WTC11 (cell line): ENCODE measurements around the gene ZSCAN18. TPM values are rescaled to one million over a fixed set of nuclear protein-coding genes. Genes with fewer than 3 reads are reported as not detected.

Experiments used
- ATAC-seq: fragments of 200-7000 bp; cut with Tn5 transposase; 2 replicates; pipeline ENCODE4 v1.10.0; 2021; ENCODE audit warnings: mild to moderate bottlenecking, moderate library complexity
- CTCF ChIA-PET: fragments of 300-600 bp; sonication (Branson Sonifier 250); formaldehyde crosslinking; loops from one replicate; lab custom pipeline; 2021; ENCODE audit warnings: antibody characterized with exemption; lab: Charles Lee
- POLR2A ChIA-PET: fragments of 350-600 bp; sonication (Branson Sonifier 250); formaldehyde crosslinking; loops from one replicate; lab custom pipeline; 2021; ENCODE audit warnings: antibody characterized with exemption; lab: Charles Lee
- DNase-seq: peaks from one replicate; pipeline ENCODE4 v3.0.0; 2021; ENCODE audit warnings: low spot score
- H3K27ac Mint-ChIP-seq: 2 replicates; pipeline ENCODE4 v1.8.0; 2021; ENCODE audit warnings: mixed read lengths
- H3K27me3 Mint-ChIP-seq: 2 replicates; pipeline ENCODE4 v1.8.0; 2021; ENCODE audit warnings: low read depth, mild to moderate bottlenecking, moderate library complexity, mixed read lengths
- H3K36me3 Mint-ChIP-seq: 2 replicates; pipeline ENCODE4 v1.8.0; 2021; ENCODE audit warnings: mixed read lengths
- H3K4me1 Mint-ChIP-seq: 2 replicates; pipeline ENCODE4 v1.8.0; 2022; ENCODE audit warnings: mixed read lengths
- H3K4me3 Mint-ChIP-seq: 2 replicates; pipeline ENCODE4 v1.8.0; 2021; ENCODE audit warnings: mild to moderate bottlenecking, moderate library complexity, mixed read lengths
- H3K9me3 Mint-ChIP-seq: 2 replicates; pipeline ENCODE4 v1.8.0; 2021; ENCODE audit warnings: mixed read lengths
- CBFB ChIP-seq: sonication (generic); formaldehyde crosslinking; IDR thresholded peaks from 2 replicates; pipeline ENCODE4 v1.8.1; 2022; ENCODE audit warnings: mild to moderate bottlenecking, low read depth, missing genetic modification reagents
- ELF4 ChIP-seq: sonication (generic); formaldehyde crosslinking; IDR thresholded peaks from 2 replicates; pipeline ENCODE4 v1.8.1; 2022; ENCODE audit warnings: low read depth, mild to moderate bottlenecking, moderate library complexity, missing genetic modification reagents
- ETV6 ChIP-seq: sonication (generic); formaldehyde crosslinking; IDR thresholded peaks from 2 replicates; pipeline ENCODE4 v1.8.1; 2022; ENCODE audit warnings: mild to moderate bottlenecking, missing genetic modification reagents
- FOXP1 ChIP-seq: sonication (generic); formaldehyde crosslinking; IDR thresholded peaks from 2 replicates; pipeline ENCODE4 v1.8.0; 2022; ENCODE audit warnings: missing genetic modification reagents, mild to moderate bottlenecking, moderate library complexity, borderline replicate concordance
- FOXP4 ChIP-seq: sonication (generic); formaldehyde crosslinking; IDR thresholded peaks from 2 replicates; pipeline ENCODE4 v1.8.0; 2022; ENCODE audit warnings: mild to moderate bottlenecking, missing genetic modification reagents
- GABPB1 ChIP-seq: sonication (generic); formaldehyde crosslinking; IDR thresholded peaks from 2 replicates; pipeline ENCODE4 v1.8.1; 2023; ENCODE audit warnings: mild to moderate bottlenecking, missing genetic modification reagents
- GTF2I ChIP-seq: fragments of 250-450 bp; sonication (Bioruptor Pico); conservative IDR thresholded peaks from 2 replicates; pipeline ENCODE4 v1.4.0; 2021; ENCODE audit warnings: mild to moderate bottlenecking
- NFATC4 ChIP-seq: fragments of 250-450 bp; sonication (Bioruptor Pico); IDR thresholded peaks from 2 replicates; pipeline ENCODE4 v1.9.0; 2021; ENCODE audit warnings: mild to moderate bottlenecking
- SP1 ChIP-seq: sonication (generic); formaldehyde crosslinking; conservative IDR thresholded peaks from 2 replicates; pipeline ENCODE4 v1.8.1; 2022; ENCODE audit warnings: missing genetic modification reagents
- TEAD1 ChIP-seq: sonication (generic); formaldehyde crosslinking; IDR thresholded peaks from 2 replicates; pipeline ENCODE4 v1.8.0; 2022; ENCODE audit warnings: mild to moderate bottlenecking, missing genetic modification reagents
- ZBTB43 ChIP-seq: sonication (generic); formaldehyde crosslinking; IDR thresholded peaks from 2 replicates; pipeline ENCODE4 v1.8.1; 2023; ENCODE audit warnings: mild to moderate bottlenecking, missing genetic modification reagents
- ZNF396 ChIP-seq: fragments of 250-450 bp; sonication (Bioruptor Pico); IDR thresholded peaks from 2 replicates; pipeline ENCODE4 v1.8.0; 2021; ENCODE audit warnings: mild to moderate bottlenecking, moderate library complexity, borderline replicate concordance
- ZNF416 ChIP-seq: fragments of 250-450 bp; sonication (Bioruptor Pico); IDR thresholded peaks from 2 replicates; pipeline ENCODE4 v1.9.0; 2021; ENCODE audit warnings: mild to moderate bottlenecking, inconsistent platforms
- ZNF671 ChIP-seq: fragments of 250-450 bp; sonication (Bioruptor Pico); IDR thresholded peaks from 2 replicates; pipeline ENCODE4 v1.8.0; 2021; ENCODE audit warnings: mild to moderate bottlenecking
- total RNA-seq: library from RNA; stranded (reverse); gene quantifications from 3 replicates; pipeline ENCODE4 v1.2.3, GENCODE V29; 2021
- TF ChIP-seq, protein P1 (sequence below): sonication (generic); formaldehyde crosslinking; IDR thresholded peaks from 2 replicates; pipeline ENCODE4 v1.8.1; 2022; ENCODE audit warnings: mild to moderate bottlenecking, moderate library complexity, missing genetic modification reagents
- TF ChIP-seq, protein P2 (sequence below): sonication (generic); formaldehyde crosslinking; IDR thresholded peaks from 2 replicates; pipeline ENCODE4 v1.8.0; 2023; ENCODE audit warnings: missing genetic modification reagents, mild to moderate bottlenecking, borderline replicate concordance
- TF ChIP-seq, protein P3 (sequence below): sonication (generic); formaldehyde crosslinking; IDR thresholded peaks from 2 replicates; pipeline ENCODE4 v1.8.0; 2022; ENCODE audit warnings: mild to moderate bottlenecking, missing genetic modification reagents

The ZSCAN18 gene
- total RNA-seq, 1 experiment from 2014 or later, result 55.9 TPM

DNA sequence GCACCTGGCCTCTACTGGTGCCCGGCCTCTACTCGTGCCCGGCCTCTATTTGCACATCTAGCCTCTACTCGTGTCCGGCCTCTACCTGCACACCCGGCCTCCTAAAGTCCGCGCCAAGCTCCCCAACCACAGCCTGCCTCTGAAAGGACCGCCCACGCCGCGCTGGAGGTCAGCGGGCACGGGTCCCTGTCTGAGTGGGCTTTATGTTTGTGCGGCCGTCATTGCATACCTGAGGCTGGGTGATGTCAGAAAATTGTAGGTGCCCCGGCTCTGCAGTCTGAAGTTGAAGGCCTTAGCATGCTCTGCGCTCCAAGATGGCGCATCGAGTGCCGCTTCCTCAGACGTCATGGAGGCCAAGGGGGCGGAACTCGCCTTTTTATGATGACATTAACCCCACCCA lies 37.8 kb downstream of the ZSCAN18 start:
- DNase-seq (no peak), ATAC-seq (no peak)
- peaks cover 19% of the 10 kb centered on the region for H3K9me3 Mint-ChIP-seq
- H3K36me3 Mint-ChIP-seq, result peaks cover 30% of the 10 kb centered on the region
- H3K4me1 Mint-ChIP-seq, result peaks cover 19% of the 10 kb centered on the region
- H3K4me3 Mint-ChIP-seq, result peak overlapping the region; percentile 69
- POLR2A ChIA-PET, result interaction anchor here (1.3 to 2.7 kb wide), 3 partner anchors 38 to 125 kb away, joined by 3 to 16 read pairs (median 4); partner anchors contain the start of genes ZNF418 and ZSCAN18
- CTCF ChIA-PET, result interaction anchor here (1.4 to 3.5 kb wide), 2 partner anchors 26 to 38 kb away, joined by 3 to 16 read pairs; no protein-coding TSS in a partner anchor
- no peak overlapping the region for H3K27ac Mint-ChIP-seq
- TF ChIP-seq ELF4 (CRISPR knock-in tag) (no peak), ZNF396 (no peak), GTF2I (CRISPR knock-in tag) (peak; percentile 67; the same call in 1 of the 2 replicates)
- H3K27me3 Mint-ChIP-seq, result no peaks in the 10 kb centered on the region; the same call in 1 of the 2 replicates

DNA sequence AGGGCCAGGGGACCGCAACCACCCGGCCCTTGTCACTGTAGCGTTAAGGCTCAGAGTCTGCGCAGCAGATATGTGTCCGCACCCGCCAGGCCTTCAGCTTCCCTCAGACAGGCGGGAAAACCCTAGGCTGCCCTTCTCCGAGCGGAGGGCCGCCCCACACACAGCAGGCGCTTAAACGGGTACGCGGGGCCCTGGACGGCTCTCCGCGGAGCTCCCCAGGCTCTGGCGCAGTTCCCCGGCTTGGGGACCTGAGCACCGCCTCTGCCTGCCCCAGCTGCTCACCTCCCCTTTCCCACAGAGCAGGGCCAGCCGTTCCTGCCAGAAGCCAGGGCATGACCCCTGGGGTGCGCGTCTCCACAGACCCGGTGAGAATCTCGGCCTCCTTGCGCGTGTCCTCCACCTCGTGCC lies 38.4 kb downstream of the ZSCAN18 start:
- no peak overlapping the region for H3K27ac Mint-ChIP-seq
- ATAC-seq, result peak; percentile 9

More for the DNA sequence above, 38.4 kb downstream of the ZSCAN18 start:
- ChIA-PET POLR2A (interaction anchor here (0.6 to 2.7 kb wide), 17 partner anchors 10 to 395 kb away, joined by 3 to 16 read pairs (median 4); partner anchors contain the start of genes ZNF274, ZNF329, ZNF418 and ZNF606), CTCF (interaction anchor here (0.9 to 3.5 kb wide), 8 partner anchors 17 to 143 kb away, joined by 3 to 30 read pairs (median 4); partner anchors contain the start of gene ZNF417)
- Mint-ChIP-seq H3K4me3 (peak overlapping the region; percentile 69), H3K9me3 (peaks cover 15% of the 10 kb centered on the region), H3K4me1 (peaks cover 23% of the 10 kb centered on the region), H3K27me3 (peaks cover under 1% of the 10 kb centered on the region), H3K36me3 (peaks cover 24% of the 10 kb centered on the region)
- DNase-seq, result no peak
- TF ChIP-seq, protein P1, sequence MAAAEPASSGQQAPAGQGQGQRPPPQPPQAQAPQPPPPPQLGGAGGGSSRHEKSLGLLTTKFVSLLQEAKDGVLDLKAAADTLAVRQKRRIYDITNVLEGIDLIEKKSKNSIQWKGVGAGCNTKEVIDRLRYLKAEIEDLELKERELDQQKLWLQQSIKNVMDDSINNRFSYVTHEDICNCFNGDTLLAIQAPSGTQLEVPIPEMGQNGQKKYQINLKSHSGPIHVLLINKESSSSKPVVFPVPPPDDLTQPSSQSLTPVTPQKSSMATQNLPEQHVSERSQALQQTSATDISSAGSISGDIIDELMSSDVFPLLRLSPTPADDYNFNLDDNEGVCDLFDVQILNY, result 0 out of 2 replicates have a peak, but pooled peaks have one; percentile 38
- TF ChIP-seq TEAD1 (CRISPR knock-in tag) (peak; percentile 38; the same call in 1 of the 2 replicates), ETV6 (CRISPR knock-in tag) (peak; percentile 31; the same call in 1 of the 2 replicates), FOXP1 (CRISPR knock-in tag) (no peak), ZNF396 (no peak), ZBTB43 (CRISPR knock-in tag) (no peak), CBFB (CRISPR knock-in tag) (no peak), ZNF416 (CRISPR knock-in tag) (no peak), FOXP4 (CRISPR knock-in tag) (peak; percentile 22; the same call in 1 of the 2 replicates), ZNF671 (CRISPR knock-in tag) (no peak), GABPB1 (CRISPR knock-in tag) (no peak), NFATC4 (CRISPR knock-in tag) (no peak), SP1 (CRISPR knock-in tag) (peak; percentile 9; the same call in 1 of the 2 replicates)
- TF ChIP-seq, protein P2, sequence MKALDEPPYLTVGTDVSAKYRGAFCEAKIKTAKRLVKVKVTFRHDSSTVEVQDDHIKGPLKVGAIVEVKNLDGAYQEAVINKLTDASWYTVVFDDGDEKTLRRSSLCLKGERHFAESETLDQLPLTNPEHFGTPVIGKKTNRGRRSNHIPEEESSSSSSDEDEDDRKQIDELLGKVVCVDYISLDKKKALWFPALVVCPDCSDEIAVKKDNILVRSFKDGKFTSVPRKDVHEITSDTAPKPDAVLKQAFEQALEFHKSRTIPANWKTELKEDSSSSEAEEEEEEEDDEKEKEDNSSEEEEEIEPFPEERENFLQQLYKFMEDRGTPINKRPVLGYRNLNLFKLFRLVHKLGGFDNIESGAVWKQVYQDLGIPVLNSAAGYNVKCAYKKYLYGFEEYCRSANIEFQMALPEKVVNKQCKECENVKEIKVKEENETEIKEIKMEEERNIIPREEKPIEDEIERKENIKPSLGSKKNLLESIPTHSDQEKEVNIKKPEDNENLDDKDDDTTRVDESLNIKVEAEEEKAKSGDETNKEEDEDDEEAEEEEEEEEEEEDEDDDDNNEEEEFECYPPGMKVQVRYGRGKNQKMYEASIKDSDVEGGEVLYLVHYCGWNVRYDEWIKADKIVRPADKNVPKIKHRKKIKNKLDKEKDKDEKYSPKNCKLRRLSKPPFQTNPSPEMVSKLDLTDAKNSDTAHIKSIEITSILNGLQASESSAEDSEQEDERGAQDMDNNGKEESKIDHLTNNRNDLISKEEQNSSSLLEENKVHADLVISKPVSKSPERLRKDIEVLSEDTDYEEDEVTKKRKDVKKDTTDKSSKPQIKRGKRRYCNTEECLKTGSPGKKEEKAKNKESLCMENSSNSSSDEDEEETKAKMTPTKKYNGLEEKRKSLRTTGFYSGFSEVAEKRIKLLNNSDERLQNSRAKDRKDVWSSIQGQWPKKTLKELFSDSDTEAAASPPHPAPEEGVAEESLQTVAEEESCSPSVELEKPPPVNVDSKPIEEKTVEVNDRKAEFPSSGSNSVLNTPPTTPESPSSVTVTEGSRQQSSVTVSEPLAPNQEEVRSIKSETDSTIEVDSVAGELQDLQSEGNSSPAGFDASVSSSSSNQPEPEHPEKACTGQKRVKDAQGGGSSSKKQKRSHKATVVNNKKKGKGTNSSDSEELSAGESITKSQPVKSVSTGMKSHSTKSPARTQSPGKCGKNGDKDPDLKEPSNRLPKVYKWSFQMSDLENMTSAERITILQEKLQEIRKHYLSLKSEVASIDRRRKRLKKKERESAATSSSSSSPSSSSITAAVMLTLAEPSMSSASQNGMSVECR (CRISPR knock-in tag), result no peak; the same call in 1 of the 2 replicates
- TF ChIP-seq, protein P3, sequence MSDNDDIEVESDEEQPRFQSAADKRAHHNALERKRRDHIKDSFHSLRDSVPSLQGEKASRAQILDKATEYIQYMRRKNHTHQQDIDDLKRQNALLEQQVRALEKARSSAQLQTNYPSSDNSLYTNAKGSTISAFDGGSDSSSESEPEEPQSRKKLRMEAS (CRISPR knock-in tag), result 0 out of 2 replicates have a peak, but pooled peaks have one; percentile 35
